GM12878 (cell line): ENCODE data around the gene GJB4. TPM values are rescaled to one million over a fixed set of nuclear protein-coding genes. Genes with fewer than 3 reads are reported as not detected.

ENCODE experiments used
- ATAC-seq: fragments of 200-7000 bp; cut with Tn5 transposase; 3 replicates; pipeline ENCODE4 v1.9.1; 2020; ENCODE audit warnings: mild to moderate bottlenecking, moderate library complexity
- BruUV-seq: library from RNA; stranded (reverse); fragments of 400-500 nt; replicated peaks from 2 replicates; lab custom pipeline; 2021; lab: Mats Ljungman, UMichigan
- CTCF ChIA-PET: fragments of 300-600 bp; sonication (Branson Sonifier 250); formaldehyde crosslinking; extraction: SDS; loops from one replicate; lab custom pipeline; 2021; ENCODE audit warnings: inconsistent platforms; lab: Yijun Ruan, JAX
- POLR2A ChIA-PET: fragments of 350-600 bp; formaldehyde crosslinking; extraction: SDS; loops from one replicate; lab custom pipeline; 2021; ENCODE audit warnings: inconsistent platforms; lab: Charles Lee
- RAD21 ChIA-PET: fragments of 300-600 bp; sonication (Branson Sonifier 250); formaldehyde crosslinking; loops from one replicate; lab custom pipeline; 2023; ENCODE audit warnings: antibody characterized with exemption; ENCODE audit not compliant: unreplicated experiment; lab: Charles Lee
- SMC1A ChIA-PET: fragments of 300-600 bp; sonication (Branson Sonifier 250); formaldehyde crosslinking; loops from one replicate; lab custom pipeline; 2023; ENCODE audit not compliant: unreplicated experiment, uncharacterized antibody; lab: Charles Lee
- DNase-seq: peaks from one replicate; pipeline ENCODE4 v3.0.0-alpha.2; 2011; ENCODE audit warnings: low read depth, low spot score
- FAIRE-seq: peaks from 3 replicates; lab custom pipeline; 2011; peaks lifted over from hg19 to GRCh38; lab: Jason Lieb, UNC
- H2AFZ ChIP-seq: 2 replicates; pipeline ENCODE4 v1.6.0; 2011; ENCODE audit warnings: low read depth, low read length, control low read depth; ENCODE audit not compliant: control insufficient read depth
- H3K27ac ChIP-seq: 2 replicates; pipeline ENCODE4 v1.5.1; 2011; ENCODE audit warnings: control low read depth; ENCODE audit not compliant: control insufficient read depth, insufficient read depth
- H3K27me3 ChIP-seq, 2 experiments: replicated peaks in 1 of 2; 2 replicates each; pipeline versions ENCODE4 v1.6.0 to v1.6.1; 2011; ENCODE audit warnings: low read length in 1 of 2; ENCODE audit not compliant: control insufficient read depth in 2 of 2, insufficient read depth in 2 of 2
- H3K36me3 ChIP-seq, 2 experiments: 2 replicates each; pipeline ENCODE4 v1.5.1; 2011; ENCODE audit warnings: low read length in 1 of 2; ENCODE audit not compliant: control insufficient read depth in 2 of 2, insufficient read depth in 2 of 2
- H3K4me1 ChIP-seq: 2 replicates; pipeline ENCODE4 v1.6.1; 2011; ENCODE audit warnings: mild to moderate bottlenecking, low read length, moderate library complexity, mixed read lengths; ENCODE audit not compliant: control insufficient read depth, insufficient read depth
- H3K4me2 ChIP-seq: 2 replicates; pipeline ENCODE4 v1.6.0; 2011; ENCODE audit warnings: control low read depth; ENCODE audit not compliant: control insufficient read depth, insufficient read depth
- H3K4me3 ChIP-seq: fragments of 200-600 bp; sonication (generic); 2 replicates; pipeline ENCODE4 v1.5.1; 2016
- H3K79me2 ChIP-seq: 2 replicates; pipeline ENCODE4 v1.6.0; 2011; ENCODE audit warnings: low read length; ENCODE audit not compliant: control insufficient read depth, insufficient read depth
- H3K9ac ChIP-seq: 2 replicates; pipeline ENCODE4 v1.8.0; 2011; ENCODE audit warnings: low read length, control low read depth, mixed read lengths; ENCODE audit not compliant: control insufficient read depth, insufficient read depth
- H3K9me3 ChIP-seq: replicated peaks from 3 replicates; pipeline ENCODE4 v1.5.1; 2011; ENCODE audit warnings: mild to moderate bottlenecking, low read length; ENCODE audit not compliant: control insufficient read depth, insufficient read depth
- H4K20me1 ChIP-seq: 2 replicates; pipeline ENCODE4 v1.6.0; 2011; ENCODE audit not compliant: control insufficient read depth, insufficient read depth
- BHLHE40 ChIP-seq, 2 experiments: fragments of 450-650 bp in 1 of 2; IDR thresholded peaks; 2 replicates each; pipeline ENCODE4 v1.6.1; 2011 to 2017; ENCODE audit warnings: low read depth in 2 of 2, borderline replicate concordance in 1 of 2, improper control_type of control experiment in 1 of 2, low read length in 1 of 2, mild to moderate bottlenecking in 1 of 2
- CBX5 ChIP-seq: sonication (generic); IDR thresholded peaks from 2 replicates; pipeline ENCODE4 v1.6.1; 2016; ENCODE audit warnings: low read depth, moderate library complexity, mild to moderate bottlenecking, inconsistent platforms
- DPF2 ChIP-seq: fragments of 450-650 bp; IDR thresholded peaks from 2 replicates; pipeline ENCODE4 v1.6.1; 2017; ENCODE audit warnings: mild to moderate bottlenecking
- EZH2 ChIP-seq: IDR thresholded peaks from 2 replicates; pipeline ENCODE4 v1.6.1; 2012; ENCODE audit warnings: low read depth, mild to moderate bottlenecking, control low read depth, inconsistent platforms, low read length, borderline replicate concordance; ENCODE audit not compliant: control insufficient read depth
- FOXK2 ChIP-seq: fragments of 450-650 bp; IDR thresholded peaks from 2 replicates; pipeline ENCODE4 v1.6.1; 2017; ENCODE audit warnings: mild to moderate bottlenecking, moderate library complexity
- JUNB ChIP-seq: IDR thresholded peaks from 2 replicates; pipeline ENCODE4 v1.6.1; 2016; ENCODE audit warnings: antibody characterized with exemption, mild to moderate bottlenecking
- NFXL1 ChIP-seq: fragments of 450-650 bp; IDR thresholded peaks from 2 replicates; pipeline ENCODE4 v1.6.1; 2017; ENCODE audit warnings: antibody characterized with exemption, mild to moderate bottlenecking, borderline replicate concordance
- RAD21 ChIP-seq: IDR thresholded peaks from 2 replicates; pipeline ENCODE4 v1.6.1; 2011; ENCODE audit warnings: mild to moderate bottlenecking, low read depth, low read length, moderate library complexity; ENCODE audit not compliant: insufficient read depth
- SREBF1 ChIP-seq: IDR thresholded peaks from 2 replicates; pipeline ENCODE4 v1.6.1; 2012; ENCODE audit warnings: mild to moderate bottlenecking, low read length
- ZNF217 ChIP-seq: fragments of 450-650 bp; IDR thresholded peaks from 2 replicates; pipeline ENCODE4 v1.6.1; 2017; ENCODE audit warnings: antibody characterized with exemption, mild to moderate bottlenecking
- ZNF622 ChIP-seq: fragments of 450-650 bp; IDR thresholded peaks from 2 replicates; pipeline ENCODE4 v1.6.1; 2017; ENCODE audit warnings: mild to moderate bottlenecking, inconsistent platforms
- WGBS: methylation state at CpG from one replicate; pipeline ENCODE4 v1.1.6; 2016; ENCODE audit warnings: low lambda C conversion rate; ENCODE audit not compliant: insufficient replicate concordance, insufficient coverage; ENCODE audit errors: missing lambda C conversion rate; 5-methylcytosine and 5-hydroxymethylcytosine counted together
- in situ Hi-C: fragments of 300-500 bp; cut with MboI; formaldehyde crosslinking; loops from 9 replicates; pipeline ENCODE4 v1.14.3; 2018; ENCODE audit warnings: mixed read lengths
- intact Hi-C: fragments of 100-400 bp; cut with micrococcal nuclease; formaldehyde crosslinking; loops from one replicate; pipeline ENCODE4 v1.14.2; 2022; ENCODE audit not compliant: unreplicated experiment
- polyA plus RNA-seq, 11 experiments: library from polyadenylated mRNA; depleted of rRNA in 4 of 11; unstranded in 6 of 11; stranded (reverse) in 5 of 11; fragments of >200 nt; fragmentation: Nextera tagmentation in 4 of 11; fragmentation: Illumina TruSeq in 1 of 11; extraction: Ambion mirVana in 4 of 11; extraction: Trizol in 1 of 11; gene quantifications; 1 replicate in 1 of 11; 2 replicates in 10 of 11; pipeline versions ENCODE4 v1.2.1 to v1.2.3, GENCODE V29; 2011 to 2016; ENCODE audit warnings: inconsistent platforms in 2 of 11, missing spikeins in 2 of 11, low read depth in 1 of 11
- total RNA-seq, 4 experiments: library from RNA; depleted of rRNA in 3 of 4; stranded (reverse); fragments of >200 nt in 3 of 4; fragmentation: Illumina TruSeq in 1 of 4; extraction: Trizol in 1 of 4; gene quantifications; 2 replicates each; pipeline versions ENCODE4 v1.2.1 to v1.2.3, GENCODE V29; 2013 to 2021
- TF ChIP-seq, protein P1 (sequence below): IDR thresholded peaks from 2 replicates; pipeline ENCODE4 v1.6.1; 2012; ENCODE audit warnings: mild to moderate bottlenecking, low read depth, low read length

GJB4 gene
- total and polyA plus RNA-seq, 10 of the 15 experiments (the other 5 are each of a cell fraction or from before 2014, with no cell fraction given) = not detected

DNA sequence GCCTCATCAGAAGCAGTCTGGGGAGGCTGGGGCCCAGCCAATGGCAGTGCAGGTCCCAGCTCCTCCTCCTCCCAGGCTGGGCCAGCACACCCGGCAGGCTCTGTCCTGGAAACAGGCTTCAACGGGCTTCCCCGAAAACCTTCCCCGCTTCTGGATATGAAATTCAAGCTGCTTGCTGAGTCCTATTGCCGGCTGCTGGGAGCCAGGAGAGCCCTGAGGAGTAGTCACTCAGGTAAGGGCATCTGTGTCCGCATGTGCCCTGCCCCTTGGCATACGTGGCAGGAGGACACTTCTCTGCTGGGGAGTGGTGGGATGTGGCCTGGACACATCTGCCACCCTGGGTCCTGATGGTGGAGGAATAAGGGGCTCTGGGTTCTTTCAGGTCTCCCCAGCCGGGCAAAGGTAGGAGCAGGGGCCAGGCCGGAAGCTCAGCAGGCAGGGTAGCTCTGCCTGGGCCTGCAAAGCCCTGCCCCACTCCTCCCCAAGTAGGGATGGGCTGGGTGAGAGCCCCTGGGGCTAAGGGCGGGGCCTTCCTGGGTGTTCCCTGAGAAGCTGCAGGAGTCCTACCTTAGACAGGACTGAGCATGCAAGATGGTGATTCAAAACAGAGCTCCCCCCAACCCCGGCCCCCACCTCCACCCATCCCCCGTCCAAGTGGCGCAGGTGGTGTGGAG is 4.4 kb upstream of the GJB4 start, which contains the start of gene GJB5:
GJB5 (plus strand) TSS at position 84 of the 674 bp plus-strand sequence. CDS start 2,284 bp downstream, outside the sequence.
- DNase-seq (no peak), ATAC-seq (no peak), FAIRE-seq (no peak)
- ChIA-PET RAD21 (no interaction called here), CTCF (no interaction called here), SMC1A (no interaction called here), POLR2A (interaction anchor here (0.5 kb wide), 1 partner anchor 755 kb away, joined by 4 read pairs; no protein-coding TSS in a partner anchor)
- H3K27ac ChIP-seq = no peak within 1 kb of the TSS
- H3K36me3 ChIP-seq = no peaks in the 10 kb centered on the region
- no peak within 1 kb of the TSS for H3K9ac ChIP-seq
- H2AFZ ChIP-seq = no peak within 1 kb of the TSS
- intact Hi-C loops = no loop called here
- H3K9me3 ChIP-seq = no peaks in the 10 kb centered on the region
- no peaks in the 10 kb centered on the region; a peak in 1 of 4 replicates for H3K27me3 ChIP-seq
- WGBS = 33% methylated on average over 13 of the region's 13 CpGs
- in situ Hi-C loops = no loop called here
- H4K20me1 ChIP-seq = no peaks in the 10 kb centered on the region
- no peaks in the 10 kb centered on the region for H3K4me1 ChIP-seq
- H3K4me2 ChIP-seq = no peak within 1 kb of the TSS
- no TSS peak for BruUV-seq
- no peaks in the 10 kb centered on the region for H3K79me2 ChIP-seq
- TF ChIP-seq CBX5 (no peak), ZNF622 (no peak), SREBF1 (no peak), FOXK2 (no peak), ZNF217 (no peak)
- H3K4me3 ChIP-seq = no peak within 1 kb of the TSS

DNA sequence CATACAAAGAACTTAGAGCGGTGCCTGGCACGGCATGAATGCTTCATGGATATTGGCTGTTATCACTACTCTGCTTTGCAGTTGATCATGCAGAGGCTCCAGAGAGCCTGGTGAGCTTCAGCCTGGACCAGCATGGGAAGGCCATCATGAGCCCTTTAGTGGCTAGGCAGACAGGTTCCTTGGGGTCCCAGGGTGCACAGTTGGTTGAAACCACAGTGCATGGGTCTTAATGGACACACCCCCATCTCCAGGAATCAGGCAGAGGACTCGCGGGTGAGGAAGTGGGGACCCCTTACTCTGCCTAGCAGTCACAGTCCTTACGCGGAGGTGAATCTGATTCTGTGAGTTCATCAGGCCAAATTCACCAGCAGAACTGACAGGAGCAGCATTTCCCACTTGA is 3.6 kb upstream of the GJB4 start:
- ChIA-PET POLR2A (interaction anchor here (0.5 kb wide), 1 partner anchor 755 kb away, joined by 4 read pairs; no protein-coding TSS in a partner anchor), SMC1A (no interaction called here), CTCF (no interaction called here), RAD21 (no interaction called here)
- 67% methylated on average over 6 of the region's 6 CpGs for WGBS
- H3K4me3 ChIP-seq = no peak overlapping the region
- H3K9ac ChIP-seq = no peak overlapping the region
- H4K20me1 ChIP-seq = no peaks in the 10 kb centered on the region
- TF ChIP-seq DPF2 (no peak), EZH2 (no peak), RAD21 (no peak), NFXL1 (no peak), BHLHE40 (IDR thresholded peaks at IDR 0.05; ENCODE audit: borderline replicate concordance in 1 of 2, low read depth in 2 of 2, low read length in 1 of 2) (no peak), JUNB (no peak)
- TF ChIP-seq, protein P1, sequence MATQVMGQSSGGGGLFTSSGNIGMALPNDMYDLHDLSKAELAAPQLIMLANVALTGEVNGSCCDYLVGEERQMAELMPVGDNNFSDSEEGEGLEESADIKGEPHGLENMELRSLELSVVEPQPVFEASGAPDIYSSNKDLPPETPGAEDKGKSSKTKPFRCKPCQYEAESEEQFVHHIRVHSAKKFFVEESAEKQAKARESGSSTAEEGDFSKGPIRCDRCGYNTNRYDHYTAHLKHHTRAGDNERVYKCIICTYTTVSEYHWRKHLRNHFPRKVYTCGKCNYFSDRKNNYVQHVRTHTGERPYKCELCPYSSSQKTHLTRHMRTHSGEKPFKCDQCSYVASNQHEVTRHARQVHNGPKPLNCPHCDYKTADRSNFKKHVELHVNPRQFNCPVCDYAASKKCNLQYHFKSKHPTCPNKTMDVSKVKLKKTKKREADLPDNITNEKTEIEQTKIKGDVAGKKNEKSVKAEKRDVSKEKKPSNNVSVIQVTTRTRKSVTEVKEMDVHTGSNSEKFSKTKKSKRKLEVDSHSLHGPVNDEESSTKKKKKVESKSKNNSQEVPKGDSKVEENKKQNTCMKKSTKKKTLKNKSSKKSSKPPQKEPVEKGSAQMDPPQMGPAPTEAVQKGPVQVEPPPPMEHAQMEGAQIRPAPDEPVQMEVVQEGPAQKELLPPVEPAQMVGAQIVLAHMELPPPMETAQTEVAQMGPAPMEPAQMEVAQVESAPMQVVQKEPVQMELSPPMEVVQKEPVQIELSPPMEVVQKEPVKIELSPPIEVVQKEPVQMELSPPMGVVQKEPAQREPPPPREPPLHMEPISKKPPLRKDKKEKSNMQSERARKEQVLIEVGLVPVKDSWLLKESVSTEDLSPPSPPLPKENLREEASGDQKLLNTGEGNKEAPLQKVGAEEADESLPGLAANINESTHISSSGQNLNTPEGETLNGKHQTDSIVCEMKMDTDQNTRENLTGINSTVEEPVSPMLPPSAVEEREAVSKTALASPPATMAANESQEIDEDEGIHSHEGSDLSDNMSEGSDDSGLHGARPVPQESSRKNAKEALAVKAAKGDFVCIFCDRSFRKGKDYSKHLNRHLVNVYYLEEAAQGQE = no peak
- no peaks in the 10 kb centered on the region for H3K4me1 ChIP-seq
- in situ Hi-C loops = no loop called here
- H3K79me2 ChIP-seq = no peaks in the 10 kb centered on the region
- H3K4me2 ChIP-seq = no peak overlapping the region
- ATAC-seq (no peak), FAIRE-seq (no peak), DNase-seq (no peak)
- no peaks in the 10 kb centered on the region; a peak in 2 of 4 replicates for H3K27me3 ChIP-seq
- no TSS peak for BruUV-seq
- H3K9me3 ChIP-seq = no peaks in the 10 kb centered on the region
- no peak overlapping the region for H2AFZ ChIP-seq
- intact Hi-C loops = no loop called here
- H3K36me3 ChIP-seq = no peaks in the 10 kb centered on the region
- H3K27ac ChIP-seq = no peak overlapping the region
